Osteoblast (primary cell): ENCODE data around the gene VSTM2B. TPM values are rescaled to one million over a fixed set of nuclear protein-coding genes. Genes with fewer than 3 reads are reported as not detected.

Experiments used
- DNase-seq: peaks from one replicate; pipeline ENCODE4 v3.0.0; 2011; ENCODE audit warnings: low spot score, mixed read lengths; ENCODE audit not compliant: insufficient read length; ENCODE audit errors: missing footprints
- H2AFZ ChIP-seq: 2 replicates; pipeline ENCODE4 v1.6.0; 2011; ENCODE audit warnings: mild to moderate bottlenecking, low read length
- H3K27ac ChIP-seq: 2 replicates; pipeline ENCODE4 v1.5.1; 2011; ENCODE audit warnings: mild to moderate bottlenecking, low read depth, low read length, moderate library complexity
- H3K27me3 ChIP-seq: 2 replicates; pipeline ENCODE4 v1.6.0; 2012; ENCODE audit warnings: mild to moderate bottlenecking, control low read depth, inconsistent platforms, low read length, moderate library complexity; ENCODE audit not compliant: insufficient read depth
- H3K36me3 ChIP-seq: 2 replicates; pipeline ENCODE4 v1.5.1; 2011; ENCODE audit warnings: mild to moderate bottlenecking, low read length, control low read depth, moderate library complexity; ENCODE audit not compliant: insufficient read depth
- H3K4me1 ChIP-seq: 2 replicates; pipeline ENCODE4 v1.5.1; 2011; ENCODE audit warnings: mild to moderate bottlenecking, low read length, control low read depth, moderate library complexity; ENCODE audit not compliant: insufficient read depth
- H3K4me2 ChIP-seq: 2 replicates; pipeline ENCODE4 v1.6.0; 2011; ENCODE audit warnings: mild to moderate bottlenecking, low read length; ENCODE audit not compliant: insufficient read depth
- H3K4me3 ChIP-seq: fragments of 200-600 bp; sonication (generic); 3 replicates; pipeline ENCODE4 v1.5.1; 2012; ENCODE audit warnings: mild to moderate bottlenecking, low read length, inconsistent platforms; ENCODE audit not compliant: insufficient read depth
- H3K79me2 ChIP-seq: 2 replicates; pipeline ENCODE4 v1.6.0; 2012; ENCODE audit warnings: mild to moderate bottlenecking, low read length, control low read depth, inconsistent platforms; ENCODE audit not compliant: insufficient read depth
- H3K9me3 ChIP-seq: 2 replicates; pipeline ENCODE4 v1.5.1; 2011; ENCODE audit warnings: low read depth, low read length, control low read depth
- H4K20me1 ChIP-seq: 2 replicates; pipeline ENCODE4 v1.6.0; 2012; ENCODE audit warnings: mild to moderate bottlenecking, low read length, control low read depth; ENCODE audit not compliant: insufficient read depth
- total RNA-seq: library from RNA; depleted of rRNA; stranded (reverse); fragments of >200 nt; gene quantifications from 2 replicates; pipeline ENCODE4 v1.2.3, GENCODE V29; 2012
- TF ChIP-seq, protein P1 (sequence below): IDR thresholded peaks from 2 replicates; pipeline ENCODE4 v1.5.1; 2011; ENCODE audit warnings: mild to moderate bottlenecking, low read depth, low read length, moderate library complexity; ENCODE audit errors: extremely low read depth

Gene VSTM2B
- total RNA-seq, 1 donor = not detected

DNA sequence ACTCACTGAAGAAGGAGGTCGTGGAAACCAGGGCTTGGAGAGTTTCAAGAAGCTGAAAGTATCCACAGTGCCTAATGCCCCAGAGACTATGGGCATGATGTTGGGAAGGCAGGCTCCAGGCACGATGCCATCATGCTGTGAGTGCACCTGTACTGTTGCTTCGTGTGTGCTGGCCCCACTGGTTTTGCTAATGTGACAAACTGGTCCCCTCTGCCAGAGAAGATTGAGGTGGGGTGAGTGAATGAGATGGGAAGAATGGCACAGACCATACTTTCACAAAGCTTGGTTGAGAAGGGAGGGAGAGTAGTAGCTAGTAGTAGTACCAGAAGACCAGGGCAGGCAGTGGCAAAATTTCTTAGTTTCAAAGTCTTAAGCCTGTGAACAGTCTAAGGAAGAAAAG, 61.3 kb downstream of the VSTM2B start:
- no peaks in the 10 kb centered on the region for H3K9me3 ChIP-seq
- no peak overlapping the region for H3K27ac ChIP-seq
- H3K36me3 ChIP-seq = no peaks in the 10 kb centered on the region
- no peak for DNase-seq
- H3K27me3 ChIP-seq = no peaks in the 10 kb centered on the region
- no peaks in the 10 kb centered on the region for H4K20me1 ChIP-seq
- H3K79me2 ChIP-seq = no peaks in the 10 kb centered on the region
- TF ChIP-seq, protein P1, sequence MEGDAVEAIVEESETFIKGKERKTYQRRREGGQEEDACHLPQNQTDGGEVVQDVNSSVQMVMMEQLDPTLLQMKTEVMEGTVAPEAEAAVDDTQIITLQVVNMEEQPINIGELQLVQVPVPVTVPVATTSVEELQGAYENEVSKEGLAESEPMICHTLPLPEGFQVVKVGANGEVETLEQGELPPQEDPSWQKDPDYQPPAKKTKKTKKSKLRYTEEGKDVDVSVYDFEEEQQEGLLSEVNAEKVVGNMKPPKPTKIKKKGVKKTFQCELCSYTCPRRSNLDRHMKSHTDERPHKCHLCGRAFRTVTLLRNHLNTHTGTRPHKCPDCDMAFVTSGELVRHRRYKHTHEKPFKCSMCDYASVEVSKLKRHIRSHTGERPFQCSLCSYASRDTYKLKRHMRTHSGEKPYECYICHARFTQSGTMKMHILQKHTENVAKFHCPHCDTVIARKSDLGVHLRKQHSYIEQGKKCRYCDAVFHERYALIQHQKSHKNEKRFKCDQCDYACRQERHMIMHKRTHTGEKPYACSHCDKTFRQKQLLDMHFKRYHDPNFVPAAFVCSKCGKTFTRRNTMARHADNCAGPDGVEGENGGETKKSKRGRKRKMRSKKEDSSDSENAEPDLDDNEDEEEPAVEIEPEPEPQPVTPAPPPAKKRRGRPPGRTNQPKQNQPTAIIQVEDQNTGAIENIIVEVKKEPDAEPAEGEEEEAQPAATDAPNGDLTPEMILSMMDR = no peak
- H3K4me2 ChIP-seq = no peak overlapping the region
- H3K4me3 ChIP-seq = no peak overlapping the region
- peaks cover 7% of the 10 kb centered on the region for H3K4me1 ChIP-seq
- no peak overlapping the region for H2AFZ ChIP-seq

DNA sequence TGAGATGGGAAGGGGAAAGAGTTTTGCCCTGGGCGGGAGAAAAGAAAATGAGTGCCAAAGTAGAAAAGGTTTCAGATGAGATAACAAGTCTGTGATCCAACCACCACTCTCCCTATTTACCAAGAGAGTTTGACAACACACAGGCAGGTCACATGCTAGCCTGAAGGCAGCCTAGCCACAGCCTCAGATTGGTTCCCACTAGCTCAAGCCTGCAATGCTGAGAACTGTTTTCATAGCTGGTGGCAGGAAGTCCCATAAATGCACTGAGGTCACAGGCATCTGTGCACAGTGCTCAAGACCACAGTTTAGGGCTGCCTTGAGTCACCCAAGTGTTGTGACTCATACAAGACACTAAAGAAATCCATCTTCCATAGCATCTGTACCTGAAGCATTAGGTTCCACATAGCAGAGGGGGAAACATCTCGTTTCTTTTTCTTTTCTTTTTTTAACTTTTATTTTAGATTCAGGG, 61.8 kb downstream of the VSTM2B start:
- H3K27me3 ChIP-seq = no peaks in the 10 kb centered on the region
- no peaks in the 10 kb centered on the region for H4K20me1 ChIP-seq
- H3K4me3 ChIP-seq = no peak overlapping the region
- H3K4me1 ChIP-seq = peaks cover 7% of the 10 kb centered on the region
- H2AFZ ChIP-seq = no peak overlapping the region
- no peak overlapping the region for H3K4me2 ChIP-seq
- no peak overlapping the region for H3K27ac ChIP-seq
- H3K36me3 ChIP-seq = no peaks in the 10 kb centered on the region
- no peaks in the 10 kb centered on the region for H3K79me2 ChIP-seq
- H3K9me3 ChIP-seq = no peaks in the 10 kb centered on the region
- TF ChIP-seq, protein P1 = no peak
- DNase-seq = no peak

DNA sequence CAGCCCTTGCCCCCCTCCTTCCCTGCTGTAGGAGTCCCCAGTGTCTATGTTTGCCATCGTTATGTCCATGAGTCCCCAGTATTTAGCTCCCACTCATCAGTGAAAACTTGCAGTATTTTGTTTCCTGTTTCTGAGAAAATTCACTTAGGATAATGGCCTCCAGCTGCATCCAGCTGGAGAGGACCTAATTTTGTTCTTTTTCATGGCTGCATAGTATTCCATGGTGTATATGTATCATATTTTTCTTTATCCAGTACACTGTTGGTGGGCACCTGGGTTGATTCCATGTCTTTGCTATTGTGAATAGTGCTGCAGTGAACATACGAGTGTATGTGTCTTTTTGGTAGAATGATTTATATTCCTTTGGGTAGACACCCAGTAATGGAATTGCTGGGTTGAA, 62.3 kb downstream of the VSTM2B start:
- Histone ChIP-seq H3K27ac (no peak overlapping the region), H4K20me1 (no peaks in the 10 kb centered on the region), H3K4me2 (no peak overlapping the region), H3K9me3 (no peaks in the 10 kb centered on the region), H2AFZ (no peak overlapping the region), H3K27me3 (no peaks in the 10 kb centered on the region), H3K36me3 (no peaks in the 10 kb centered on the region), H3K4me1 (peaks cover 5% of the 10 kb centered on the region), H3K4me3 (no peak overlapping the region), H3K79me2 (no peaks in the 10 kb centered on the region)
- TF ChIP-seq, protein P1 = no peak
- DNase-seq = no peak

DNA sequence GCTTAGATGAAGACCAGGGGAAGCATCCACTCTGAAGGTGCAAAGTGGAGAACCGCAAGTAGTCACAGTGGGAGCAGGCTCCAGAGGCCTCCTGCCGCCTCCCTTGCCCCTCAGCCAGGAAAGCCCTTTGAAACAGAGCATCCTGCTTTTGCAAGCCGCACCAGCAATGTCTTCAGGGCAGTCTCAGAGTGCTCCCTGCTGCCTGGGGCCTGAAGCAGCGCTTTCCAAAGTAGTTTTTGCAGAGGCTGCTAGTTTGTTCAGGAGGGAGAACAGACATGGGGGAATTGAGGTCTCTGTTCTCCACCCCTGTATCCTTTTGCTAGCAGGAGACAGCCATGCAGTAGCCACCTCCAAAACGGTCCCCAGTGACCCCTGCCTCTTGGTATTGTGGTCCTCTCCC, 64.5 kb downstream of the VSTM2B start:
- TF ChIP-seq, protein P1 = no peak

More for the DNA sequence above, 64.5 kb downstream of the VSTM2B start:
- no peak overlapping the region for H3K27ac ChIP-seq
- H3K4me2 ChIP-seq = no peak overlapping the region
- H2AFZ ChIP-seq = no peak overlapping the region
- no peaks in the 10 kb centered on the region for H3K36me3 ChIP-seq
- DNase-seq = no peak
- H3K27me3 ChIP-seq = no peaks in the 10 kb centered on the region
- H4K20me1 ChIP-seq = no peaks in the 10 kb centered on the region
- no peaks in the 10 kb centered on the region for H3K4me1 ChIP-seq
- no peaks in the 10 kb centered on the region for H3K79me2 ChIP-seq
- H3K9me3 ChIP-seq = no peaks in the 10 kb centered on the region
- no peak overlapping the region for H3K4me3 ChIP-seq
